ENCODE data around the gene FAM83C. TPM values are rescaled to one million over a fixed set of nuclear protein-coding genes. Genes with fewer than 3 reads are reported as not detected.
"Not testable (repeated sequence)": the region's sequence is repeated elsewhere in the genome, so short reads cannot be mapped to it uniquely, and the experiment has no call there.

FAM83C gene
- total RNA-seq, 1 experiment from 2014 or later, result not detected

- no peak for DNase-seq (ENCODE audit: low read depth, low spot score)
- in situ Hi-C loops (cut with HindIII; ENCODE audit: low pct_unique_long_range_greater_than_20kb, low sequenced_read_pairs), result no loop called here
These were observed 15.1 kb downstream of the FAM83C start for GRCh38 chr20:35277127-35277526.

- in situ Hi-C loops (cut with HindIII; ENCODE audit: low pct_unique_long_range_greater_than_20kb, low sequenced_read_pairs), result no loop called here
- DNase-seq (ENCODE audit: low read depth, low spot score), result no peak
These were observed 15.8 kb downstream of the FAM83C start for GRCh38 chr20:35276408-35276807.

GRCh38 chr20:35275741-35276251, 16.4 kb downstream of the FAM83C start:
- in situ Hi-C loops (cut with HindIII; ENCODE audit: low pct_unique_long_range_greater_than_20kb, low sequenced_read_pairs), result no loop called here
- DNase-seq (ENCODE audit: low read depth, low spot score), result no peak

DNA sequence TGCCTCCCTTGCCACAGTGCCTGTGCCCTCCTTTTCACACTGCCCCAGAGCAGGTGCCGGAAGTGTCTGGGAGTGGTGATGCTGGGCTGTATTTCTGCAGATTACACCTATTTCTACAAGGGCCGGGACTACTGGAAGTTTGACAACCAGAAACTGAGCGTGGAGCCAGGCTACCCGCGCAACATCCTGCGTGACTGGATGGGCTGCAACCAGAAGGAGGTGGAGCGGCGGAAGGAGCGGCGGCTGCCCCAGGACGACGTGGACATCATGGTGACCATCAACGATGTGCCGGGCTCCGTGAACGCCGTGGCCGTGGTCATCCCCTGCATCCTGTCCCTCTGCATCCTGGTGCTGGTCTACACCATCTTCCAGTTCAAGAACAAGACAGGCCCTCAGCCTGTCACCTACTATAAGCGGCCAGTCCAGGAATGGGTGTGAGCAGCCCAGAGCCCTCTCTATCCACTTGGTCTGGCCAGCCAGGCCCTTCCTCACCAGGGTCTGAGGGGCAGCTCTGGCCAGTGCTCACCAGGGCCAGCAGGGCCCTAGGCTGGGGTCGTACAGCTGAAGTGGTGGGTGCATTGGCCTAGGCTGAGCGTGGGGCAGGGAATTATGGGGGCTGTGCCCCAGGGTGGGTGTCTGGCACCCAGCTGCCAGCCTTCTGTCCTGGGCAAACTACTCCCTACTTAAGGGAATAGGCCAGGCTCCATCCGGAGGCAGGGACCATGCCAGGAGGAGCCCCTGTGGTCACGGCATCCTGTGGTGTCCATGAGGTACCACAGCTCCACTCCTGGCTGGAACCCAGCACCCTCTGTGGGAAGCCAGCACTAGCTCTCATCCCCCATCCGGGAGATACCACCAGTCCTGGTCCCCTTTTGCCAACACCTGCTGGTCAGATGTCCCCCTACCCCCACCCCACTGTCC, 17.8 kb downstream of the FAM83C start:
- no peak for DNase-seq (ENCODE audit: low read depth, low spot score)
- in situ Hi-C loops (cut with HindIII; ENCODE audit: low pct_unique_long_range_greater_than_20kb, low sequenced_read_pairs), result no loop called here

DNA sequence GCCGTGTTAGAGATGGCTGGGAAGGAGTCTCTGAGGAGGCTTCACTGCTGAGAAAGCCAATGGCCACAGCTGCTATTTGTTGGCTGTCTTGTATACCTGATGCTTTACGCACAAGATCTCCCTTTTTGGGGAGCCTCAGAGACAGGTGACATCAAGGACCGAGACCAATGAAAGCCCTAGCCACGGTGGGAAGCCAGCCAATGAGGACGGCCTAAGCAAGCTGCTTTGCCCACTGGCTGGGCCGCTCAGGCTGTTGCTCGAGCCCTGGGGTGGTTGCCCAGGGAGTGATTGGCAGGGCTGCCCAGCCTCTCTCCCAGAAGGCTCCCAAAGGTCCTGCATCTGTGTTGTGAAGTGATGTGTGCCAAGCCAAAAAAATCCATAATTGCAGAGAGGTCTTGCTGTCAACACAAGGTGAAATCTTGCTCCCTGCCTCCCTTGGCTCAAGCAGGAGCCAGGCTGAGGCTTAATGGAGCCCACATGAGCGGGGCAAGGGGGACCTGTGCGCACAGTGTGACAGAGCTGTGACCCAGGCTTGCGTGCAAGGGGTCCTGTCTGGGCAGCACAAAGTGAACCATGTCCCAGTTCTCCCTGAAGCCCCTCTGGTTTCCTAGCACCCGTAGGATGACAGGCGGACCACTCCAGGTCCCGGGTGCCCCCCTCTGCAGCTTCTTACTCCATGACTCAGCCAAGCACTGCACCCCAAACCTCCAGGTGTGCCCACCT, 18.6 kb downstream of the FAM83C start:
- DNase-seq (ENCODE audit: low read depth, low spot score), result peak; percentile 60
- in situ Hi-C loops (cut with HindIII; ENCODE audit: low pct_unique_long_range_greater_than_20kb, low sequenced_read_pairs), result no loop called here

GRCh38 chr20:35271904-35272303, 20.3 kb downstream of the FAM83C start:
- in situ Hi-C loops (cut with HindIII; ENCODE audit: low pct_unique_long_range_greater_than_20kb, low sequenced_read_pairs), result no loop called here
- DNase-seq (ENCODE audit: low read depth, low spot score), result no peak

DNA sequence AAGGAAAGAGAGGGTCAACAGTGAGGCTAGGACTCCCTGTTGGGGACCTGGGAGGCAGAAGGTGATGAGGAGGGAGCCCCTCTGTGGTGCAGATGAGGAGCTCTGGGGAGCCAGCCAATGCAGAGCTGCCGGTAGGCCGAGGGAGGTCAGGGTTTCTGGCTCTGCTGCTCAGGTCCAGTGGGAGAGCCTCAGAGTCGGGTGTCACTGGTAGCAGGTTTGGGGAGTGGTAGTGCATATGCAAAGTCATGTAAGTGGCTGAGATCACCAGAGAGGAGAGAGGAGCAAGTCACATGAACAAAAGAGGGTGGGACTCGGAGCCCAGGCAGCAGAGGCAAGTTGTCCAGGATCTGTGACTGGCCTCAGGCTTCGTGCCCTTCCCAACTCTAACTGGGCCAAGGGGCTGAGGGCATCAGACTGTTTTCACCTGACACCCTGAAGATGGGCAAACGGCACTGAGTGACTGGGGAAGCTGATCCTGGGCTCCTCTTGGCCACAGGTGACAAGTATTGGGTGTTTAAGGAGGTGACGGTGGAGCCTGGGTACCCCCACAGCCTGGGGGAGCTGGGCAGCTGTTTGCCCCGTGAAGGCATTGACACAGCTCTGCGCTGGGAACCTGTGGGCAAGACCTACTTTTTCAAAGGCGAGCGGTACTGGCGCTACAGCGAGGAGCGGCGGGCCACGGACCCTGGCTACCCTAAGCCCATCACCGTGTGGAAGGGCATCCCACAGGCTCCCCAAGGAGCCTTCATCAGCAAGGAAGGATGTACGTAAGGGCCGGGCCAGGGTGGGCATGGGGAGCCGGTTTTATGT, 20.9 kb downstream of the FAM83C start:
- no peak for DNase-seq (ENCODE audit: low read depth, low spot score)
- in situ Hi-C loops (cut with HindIII; ENCODE audit: low pct_unique_long_range_greater_than_20kb, low sequenced_read_pairs), result no loop called here

- in situ Hi-C loops (cut with HindIII; ENCODE audit: low pct_unique_long_range_greater_than_20kb, low sequenced_read_pairs), result no loop called here
- no peak for DNase-seq (ENCODE audit: low read depth, low spot score)
These were observed 22.0 kb downstream of the FAM83C start for GRCh38 chr20:35270021-35270902.

DNA sequence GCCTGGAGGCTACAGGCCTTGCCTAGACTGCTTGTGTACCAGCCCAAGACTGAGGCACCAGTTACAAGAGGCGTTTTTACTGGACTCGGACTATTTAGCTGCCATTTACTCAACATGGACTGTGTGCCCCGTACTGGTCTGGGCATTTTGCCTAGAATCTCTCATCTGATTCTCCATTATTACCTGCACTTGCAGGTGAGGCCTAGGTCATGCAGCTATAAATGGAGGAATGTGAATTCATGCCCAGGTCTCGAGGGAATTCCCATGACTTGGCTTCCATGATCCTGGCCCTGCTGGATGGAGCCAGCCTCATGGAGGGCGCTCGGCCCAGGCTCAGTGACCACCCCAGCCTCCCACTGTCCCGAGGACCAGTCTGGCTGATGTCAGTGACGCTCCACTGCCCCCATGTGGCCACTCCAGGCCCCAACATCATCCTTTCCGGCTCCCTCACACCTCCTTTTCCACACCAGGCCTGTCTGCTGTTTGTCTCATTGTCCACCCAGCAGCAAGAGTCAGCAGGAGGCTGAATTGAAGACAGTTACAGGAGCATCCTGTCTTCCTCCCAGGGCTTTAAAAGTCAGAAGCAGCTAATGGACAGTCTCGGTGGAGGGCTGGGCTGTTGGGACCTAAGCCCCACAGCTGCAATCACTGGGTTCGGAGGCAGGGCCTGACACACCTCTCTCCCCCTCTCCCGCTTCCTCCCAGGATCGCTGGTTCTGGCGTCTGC, 23.0 kb downstream of the FAM83C start:
- DNase-seq (ENCODE audit: low read depth, low spot score), result peak; percentile 84
- in situ Hi-C loops (cut with HindIII; ENCODE audit: low pct_unique_long_range_greater_than_20kb, low sequenced_read_pairs), result no loop called here

GRCh38 chr20:35267092-35267491, 25.1 kb downstream of the FAM83C start:
- DNase-seq (ENCODE audit: low read depth, low spot score), result no peak
- in situ Hi-C loops (cut with HindIII; ENCODE audit: low pct_unique_long_range_greater_than_20kb, low sequenced_read_pairs), result no loop called here

GRCh38 chr20:35264755-35265154, 27.5 kb downstream of the FAM83C start:
- DNase-seq (ENCODE audit: low read depth, low spot score), result peak; percentile 50
- in situ Hi-C loops (cut with HindIII; ENCODE audit: low pct_unique_long_range_greater_than_20kb, low sequenced_read_pairs), result no loop called here

DNA sequence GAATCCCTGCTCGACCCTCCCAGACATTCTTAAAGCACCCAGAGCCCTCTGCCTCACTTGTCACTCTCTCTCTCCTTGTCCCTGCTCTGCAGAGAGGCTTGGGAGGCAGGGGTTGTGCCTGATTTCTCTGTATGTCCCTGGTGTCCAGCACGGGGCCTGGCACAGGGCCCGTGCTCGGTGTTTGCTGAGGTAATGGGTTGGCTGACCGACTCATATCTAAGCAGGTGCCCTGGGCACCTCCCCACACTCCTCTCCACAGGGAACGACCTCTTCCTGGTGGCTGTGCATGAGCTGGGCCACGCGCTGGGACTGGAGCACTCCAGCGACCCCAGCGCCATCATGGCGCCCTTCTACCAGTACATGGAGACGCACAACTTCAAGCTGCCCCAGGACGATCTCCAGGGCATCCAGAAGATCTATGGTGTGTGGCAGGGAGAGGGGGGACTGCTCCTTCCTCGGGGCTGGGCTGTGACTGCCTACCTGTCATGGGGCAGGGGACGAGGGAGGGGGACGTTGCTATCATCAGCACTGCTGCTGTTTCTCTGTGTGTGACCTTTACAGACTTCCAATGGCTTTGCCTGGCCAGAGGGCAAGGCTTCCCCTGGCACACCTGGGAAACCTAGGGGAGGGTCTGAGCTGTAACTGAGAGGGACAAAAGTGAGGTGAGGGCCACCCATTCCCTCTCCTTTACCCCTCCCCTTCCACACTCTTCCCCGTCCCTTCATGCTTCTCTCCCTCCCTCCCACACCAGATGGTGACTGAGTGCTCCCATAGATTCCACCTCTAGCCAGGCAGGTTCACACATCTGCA, 28.5 kb downstream of the FAM83C start:
- in situ Hi-C loops (cut with HindIII; ENCODE audit: low pct_unique_long_range_greater_than_20kb, low sequenced_read_pairs), result no loop called here
- no peak for DNase-seq (ENCODE audit: low read depth, low spot score)

DNA sequence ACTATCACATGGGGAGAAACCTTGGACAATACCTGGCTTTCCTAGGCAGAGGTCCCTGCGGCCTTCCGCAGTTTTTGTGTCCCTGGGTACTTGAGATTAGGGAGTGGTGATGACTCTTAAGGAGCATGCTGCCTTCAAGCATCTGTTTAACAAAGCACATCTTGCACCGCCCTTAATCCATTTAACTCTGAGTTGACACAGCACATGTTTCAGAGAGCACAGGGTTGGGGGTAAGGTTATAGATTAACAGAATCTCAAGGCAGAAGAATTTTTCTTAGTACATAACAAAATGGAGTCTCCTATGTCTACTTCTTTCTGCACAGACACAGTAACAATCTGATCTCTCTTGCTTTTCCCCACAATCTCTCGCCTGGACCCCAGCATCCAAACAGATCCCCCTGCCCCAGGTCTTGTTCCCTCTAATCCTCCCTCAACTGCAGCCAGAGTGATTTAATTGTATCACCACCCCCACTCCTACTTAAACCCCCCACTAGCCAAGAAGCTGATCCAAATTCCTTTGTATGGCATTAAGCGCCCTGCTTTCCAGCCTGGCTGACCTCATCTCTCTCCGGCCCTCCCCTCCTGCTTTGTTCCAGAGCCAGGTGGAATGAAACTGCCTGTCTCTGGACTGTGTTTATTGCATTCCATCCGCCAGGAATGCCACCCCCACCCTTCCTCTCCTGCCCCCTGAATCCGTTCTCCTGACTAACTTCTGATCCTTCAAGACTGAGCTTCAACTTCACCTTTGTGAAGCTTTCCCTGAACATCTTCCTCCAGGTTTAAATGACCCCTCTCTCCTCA, 29.3 kb downstream of the FAM83C start:
- in situ Hi-C loops (cut with HindIII; ENCODE audit: low pct_unique_long_range_greater_than_20kb, low sequenced_read_pairs), result not testable (repeated sequence)

DNA sequence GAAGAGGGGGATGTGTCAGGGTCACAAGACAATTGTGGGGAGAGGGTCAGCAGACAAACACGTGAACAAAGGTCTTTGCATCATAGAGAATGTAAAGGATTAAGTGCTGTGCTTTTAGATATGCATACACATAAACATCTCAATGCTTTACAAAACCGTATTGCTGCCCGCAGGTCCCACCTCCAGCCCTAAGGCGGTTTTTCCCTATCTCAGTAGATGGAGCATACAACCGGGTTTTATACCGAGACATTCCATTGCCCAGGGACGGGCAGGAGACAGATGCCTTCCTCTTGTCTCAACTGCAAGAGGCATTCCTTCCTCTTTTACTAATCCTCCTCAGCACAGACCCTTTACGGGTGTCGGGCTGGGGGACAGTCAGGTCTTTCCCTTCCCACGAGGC, 29.9 kb downstream of the FAM83C start:
- in situ Hi-C loops (cut with HindIII; ENCODE audit: low pct_unique_long_range_greater_than_20kb, low sequenced_read_pairs); DNase-seq (ENCODE audit: low read depth, low spot score): not testable (repeated sequence)

More for the DNA sequence above, 29.3 kb downstream of the FAM83C start:
- not testable (repeated sequence) for DNase-seq (ENCODE audit: low read depth, low spot score)

- no peak for DNase-seq (ENCODE audit: low read depth, low spot score)
- in situ Hi-C loops (cut with HindIII; ENCODE audit: low pct_unique_long_range_greater_than_20kb, low sequenced_read_pairs), result no loop called here
These were observed 31.8 kb downstream of the FAM83C start for GRCh38 chr20:35260426-35260825.

Measured in SK-MEL-5 (cell line).